BJ (cell line): Measurements from ENCODE around the gene SGCA. TPM values are rescaled to one million over a fixed set of nuclear protein-coding genes. Genes with fewer than 3 reads are reported as not detected.
A peak's percentile ranks its signal among the peaks of the same experiment; 100 is the strongest.

Experiments
- CTCF ChIA-PET: fragments of 350-600 bp; formaldehyde crosslinking; extraction: SDS; loops from one replicate; lab custom pipeline; 2021; ENCODE audit warnings: antibody characterized with exemption, inconsistent platforms; lab: Yijun Ruan, JAX
- POLR2A ChIA-PET: fragments of 300-600 bp; sonication (Branson Sonifier 250); formaldehyde crosslinking; extraction: SDS; loops from one replicate; lab custom pipeline; 2021; ENCODE audit warnings: antibody characterized with exemption; lab: Charles Lee
- DNase-seq: peaks from one replicate; pipeline ENCODE4 v3.0.0-alpha.2; 2011; ENCODE audit warnings: low read depth
- H3K27me3 ChIP-seq: 2 replicates; pipeline ENCODE4 v1.6.0; 2011; ENCODE audit warnings: low read length; ENCODE audit not compliant: control insufficient read depth, insufficient read depth
- H3K36me3 ChIP-seq: 2 replicates; pipeline ENCODE4 v1.5.1; 2011; ENCODE audit warnings: low read length; ENCODE audit not compliant: control insufficient read depth, insufficient read depth
- H3K4me3 ChIP-seq: 2 replicates; pipeline ENCODE4 v1.5.1; 2011; ENCODE audit warnings: low read depth, mild to moderate bottlenecking, control low read depth, low read length
- polyA minus RNA-seq: library from RNA; depleted of rRNA, polyadenylated mRNA; stranded (reverse); fragments of >200 nt; gene quantifications from 2 replicates; pipeline ENCODE4 v1.2.3, GENCODE V29; 2011; rRNA and poly(A)+ RNA removed
- polyA plus RNA-seq: library from polyadenylated mRNA; depleted of rRNA; stranded (reverse); fragments of >200 nt; gene quantifications from 2 replicates; pipeline ENCODE4 v1.2.3, GENCODE V29; 2011; rRNA removed
- TF ChIP-seq, protein P1 (sequence below): IDR thresholded peaks from 2 replicates; pipeline ENCODE4 v1.5.1; 2011; ENCODE audit warnings: low read depth, mild to moderate bottlenecking, control low read depth, inconsistent platforms, low read length, moderate library complexity; ENCODE audit not compliant: insufficient read depth

SGCA gene
- polyA plus RNA-seq (0.09 and 0.40 TPM in 2 replicates), polyA minus RNA-seq (not detected in 2 replicates)

DNA sequence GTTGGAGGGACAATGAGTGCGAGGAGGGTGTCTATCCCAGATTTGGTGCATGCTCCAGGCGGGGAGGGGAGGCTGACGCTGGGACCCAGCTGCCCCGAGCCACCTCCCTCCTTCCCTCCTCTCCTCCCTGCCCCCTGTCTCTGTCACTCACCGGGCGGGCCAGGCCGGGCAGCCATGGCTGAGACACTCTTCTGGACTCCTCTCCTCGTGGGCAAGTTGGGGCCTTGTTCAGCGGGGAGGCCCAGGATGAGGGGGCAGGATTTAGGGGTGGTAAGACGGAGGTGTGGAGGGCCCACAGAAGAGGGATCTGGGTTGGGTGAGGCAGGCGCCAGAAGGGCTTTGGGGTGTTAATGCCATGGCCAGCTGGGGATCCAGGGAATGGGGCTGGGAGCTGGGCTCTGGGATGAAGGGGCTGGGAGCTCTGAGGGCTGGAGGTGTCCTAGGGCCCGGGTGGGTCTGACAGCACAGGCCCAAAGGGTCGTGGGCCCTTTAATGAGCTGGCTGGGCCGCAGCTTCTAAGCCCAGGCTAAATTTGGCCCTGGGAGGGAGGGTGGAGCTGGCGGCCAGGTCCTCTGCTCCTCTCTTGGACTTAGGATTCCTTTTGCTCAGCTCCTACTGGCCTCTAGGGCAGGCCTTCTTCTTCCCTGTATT is at the start of gene SGCA:
Gene SGCA, plus strand, starts transcription at position 139 of the 651 bp plus-strand sequence. Its CDS starts 36 bp downstream, at position 175.
- no peaks in the 10 kb centered on the region for H3K27me3 ChIP-seq
- ChIA-PET POLR2A (interaction anchor here (0.6 kb wide), 1 partner anchor 38 kb away, joined by 4 read pairs; no protein-coding TSS in a partner anchor), CTCF (interaction anchor here (0.5 to 7.0 kb wide), 12 partner anchors 12 to 230 kb away, joined by 3 to 229 read pairs (median 5); no protein-coding TSS in a partner anchor)
- H3K4me3 ChIP-seq = no peak within 1 kb of the TSS
- no peaks in the 10 kb centered on the region for H3K36me3 ChIP-seq
- TF ChIP-seq, protein P1, sequence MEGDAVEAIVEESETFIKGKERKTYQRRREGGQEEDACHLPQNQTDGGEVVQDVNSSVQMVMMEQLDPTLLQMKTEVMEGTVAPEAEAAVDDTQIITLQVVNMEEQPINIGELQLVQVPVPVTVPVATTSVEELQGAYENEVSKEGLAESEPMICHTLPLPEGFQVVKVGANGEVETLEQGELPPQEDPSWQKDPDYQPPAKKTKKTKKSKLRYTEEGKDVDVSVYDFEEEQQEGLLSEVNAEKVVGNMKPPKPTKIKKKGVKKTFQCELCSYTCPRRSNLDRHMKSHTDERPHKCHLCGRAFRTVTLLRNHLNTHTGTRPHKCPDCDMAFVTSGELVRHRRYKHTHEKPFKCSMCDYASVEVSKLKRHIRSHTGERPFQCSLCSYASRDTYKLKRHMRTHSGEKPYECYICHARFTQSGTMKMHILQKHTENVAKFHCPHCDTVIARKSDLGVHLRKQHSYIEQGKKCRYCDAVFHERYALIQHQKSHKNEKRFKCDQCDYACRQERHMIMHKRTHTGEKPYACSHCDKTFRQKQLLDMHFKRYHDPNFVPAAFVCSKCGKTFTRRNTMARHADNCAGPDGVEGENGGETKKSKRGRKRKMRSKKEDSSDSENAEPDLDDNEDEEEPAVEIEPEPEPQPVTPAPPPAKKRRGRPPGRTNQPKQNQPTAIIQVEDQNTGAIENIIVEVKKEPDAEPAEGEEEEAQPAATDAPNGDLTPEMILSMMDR = no peak
- no peak for DNase-seq

DNA sequence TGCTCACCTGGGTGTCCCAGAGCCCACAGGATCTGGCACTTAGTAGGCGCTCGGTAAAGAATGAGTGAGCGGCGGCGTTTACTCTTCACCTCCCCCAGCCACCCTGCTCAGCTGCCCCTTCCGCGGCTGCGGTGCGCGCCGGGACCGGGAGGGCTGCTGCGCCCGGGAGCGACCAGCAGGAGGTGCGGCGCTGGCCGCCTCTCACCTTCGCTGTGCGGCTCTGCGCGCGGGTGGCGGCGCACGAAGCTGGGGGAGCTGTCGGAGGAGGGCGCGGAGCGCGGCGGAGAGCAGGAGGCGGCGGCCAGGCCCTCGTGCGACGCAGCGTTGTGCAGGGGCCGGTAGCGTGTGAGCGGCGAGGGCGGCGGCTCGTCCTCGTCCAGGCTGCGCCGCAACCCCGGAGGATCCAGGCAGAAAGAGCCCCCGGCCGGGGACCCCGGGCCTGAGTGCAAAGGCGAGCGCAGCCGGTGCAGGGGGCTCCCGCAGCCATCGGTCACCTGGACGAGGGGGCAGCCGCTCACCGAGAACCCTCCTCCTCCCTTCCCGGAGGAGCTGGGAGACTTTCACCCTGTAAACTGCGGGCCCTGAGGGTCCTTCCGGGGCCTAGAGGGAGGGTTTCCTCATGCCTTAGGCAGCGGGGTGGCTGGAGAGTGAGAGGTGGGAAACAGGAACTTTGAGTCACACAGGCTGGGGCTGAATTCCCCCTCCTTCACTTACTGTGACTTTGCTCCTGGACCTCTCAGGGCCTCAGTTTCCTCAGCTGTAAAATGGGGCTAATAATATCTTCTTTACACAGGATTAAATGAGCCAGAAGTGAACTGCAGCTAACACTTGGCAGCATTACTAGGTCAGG is 48.4 kb upstream of the SGCA start:
- POLR2A ChIA-PET = no interaction called here
- no peak for DNase-seq
- Histone ChIP-seq H3K27me3 (peaks cover 2% of the 10 kb centered on the region), H3K36me3 (peaks cover 3% of the 10 kb centered on the region), H3K4me3 (no peak overlapping the region)
- TF ChIP-seq, protein P1 = peak; percentile 41
- CTCF ChIA-PET = interaction anchor here (0.9 to 9.0 kb wide), 14 partner anchors 9 to 179 kb away, joined by 3 to 53 read pairs (median 5); no protein-coding TSS in a partner anchor

DNA sequence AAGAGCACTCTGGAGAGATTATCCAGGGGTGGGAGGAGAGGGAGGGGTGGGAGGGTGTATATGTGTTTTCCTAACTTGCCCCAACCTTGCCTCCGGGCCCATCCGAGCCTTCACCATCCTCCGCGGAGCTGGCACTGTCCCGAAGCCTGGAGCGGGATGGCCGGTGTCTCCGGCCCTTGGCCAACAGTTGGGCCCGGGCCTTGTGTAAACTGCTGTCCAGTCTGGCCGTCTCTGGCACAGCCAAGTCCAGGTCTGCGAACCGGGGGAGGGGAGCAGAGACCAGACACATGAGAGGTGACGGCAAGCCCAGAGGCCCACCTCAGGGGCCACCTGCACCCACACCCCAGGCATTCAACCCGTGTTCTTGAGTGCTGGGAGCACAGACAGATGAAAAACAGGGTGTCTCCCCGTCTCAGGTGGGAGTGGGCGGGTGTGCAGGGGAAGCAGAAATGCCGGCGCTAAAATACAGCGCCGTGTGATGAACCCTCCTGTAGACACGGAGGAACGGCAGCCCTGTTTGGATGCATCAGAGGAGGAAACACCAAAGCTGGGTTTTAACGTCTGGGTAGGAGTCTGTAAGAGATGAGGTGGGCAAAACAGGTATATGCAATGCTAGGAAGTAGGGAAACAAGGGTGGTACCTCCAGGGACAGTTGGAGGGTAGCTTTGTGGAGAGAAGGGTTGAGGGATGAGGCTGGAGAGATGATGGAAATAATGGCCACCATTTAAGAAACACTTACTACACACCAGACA is 47.6 kb upstream of the SGCA start:
- peaks cover 2% of the 10 kb centered on the region for H3K27me3 ChIP-seq
- peaks cover 3% of the 10 kb centered on the region for H3K36me3 ChIP-seq
- POLR2A ChIA-PET = no interaction called here
- DNase-seq = no peak
- H3K4me3 ChIP-seq = no peak overlapping the region
- CTCF ChIA-PET = interaction anchor here (1.0 to 9.0 kb wide), 11 partner anchors 10 to 178 kb away, joined by 3 to 53 read pairs (median 6); partner anchors contain the start of gene PDK2
- TF ChIP-seq, protein P1 = no peak

DNA sequence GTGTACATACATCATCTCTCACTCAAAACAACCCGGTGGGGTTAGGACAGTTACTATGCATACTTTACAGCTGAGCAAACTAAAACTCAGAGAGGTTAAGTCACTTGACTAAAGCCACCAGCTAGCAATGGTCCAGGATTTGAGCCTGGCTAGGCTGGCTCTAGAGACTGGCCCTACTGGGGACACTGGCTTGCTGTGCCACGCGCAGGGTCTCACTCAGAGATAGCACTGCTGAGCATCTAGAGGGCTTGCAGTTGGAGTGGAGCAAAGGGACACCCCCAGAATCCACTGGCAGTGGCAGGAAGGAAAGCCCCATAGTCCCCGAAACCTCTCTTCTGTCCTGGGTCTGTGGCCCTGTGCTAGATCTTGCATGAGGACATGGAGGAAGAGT is 47.0 kb upstream of the SGCA start:
- POLR2A ChIA-PET = no interaction called here
- Histone ChIP-seq H3K27me3 (peaks cover 2% of the 10 kb centered on the region), H3K4me3 (no peak overlapping the region), H3K36me3 (peaks cover 3% of the 10 kb centered on the region)
- CTCF ChIA-PET = interaction anchor here (1.2 to 9.0 kb wide), 7 partner anchors 12 to 187 kb away, joined by 3 to 53 read pairs (median 4); partner anchors contain the start of gene PDK2
- DNase-seq = no peak
- TF ChIP-seq, protein P1 = no peak
